ENCODE data around the gene RUNX1.
"Not testable (repeated sequence)": the region's sequence is repeated elsewhere in the genome, so short reads cannot be mapped to it uniquely, and the experiment has no call there.

Gene RUNX1

GRCh38 chr21:35014302-35015041 lies 34.6 kb downstream of the RUNX1 start:
- DNase-seq = no peak

- no peak for DNase-seq
Measured at GRCh38 chr21:35011681-35012080, 37.4 kb downstream of the RUNX1 start.

- no peak for DNase-seq
Measured at GRCh38 chr21:35010447-35010846, 38.7 kb downstream of the RUNX1 start.

- DNase-seq = no peak
Measured at GRCh38 chr21:35007348-35007747, 41.8 kb downstream of the RUNX1 start.

- no peak for DNase-seq
Measured at GRCh38 chr21:35006771-35007170, 42.3 kb downstream of the RUNX1 start.

- no peak for DNase-seq
Measured at GRCh38 chr21:35006248-35006647, 42.9 kb downstream of the RUNX1 start.

GRCh38 chr21:35005560-35006224 lies 43.4 kb downstream of the RUNX1 start:
- DNase-seq = no peak

GRCh38 chr21:35005077-35005476 lies 44.0 kb downstream of the RUNX1 start:
- DNase-seq = no peak

GRCh38 chr21:35004314-35004713 lies 44.8 kb downstream of the RUNX1 start:
- no peak for DNase-seq

- no peak for DNase-seq
Measured at GRCh38 chr21:35002879-35003722, 46.0 kb downstream of the RUNX1 start.

GRCh38 chr21:34999397-34999941 lies 49.6 kb downstream of the RUNX1 start:
- no peak for DNase-seq

- no peak for DNase-seq
Measured at GRCh38 chr21:34998176-34998575, 50.9 kb downstream of the RUNX1 start.

GRCh38 chr21:34997294-34997693 lies 51.8 kb downstream of the RUNX1 start:
- no peak for DNase-seq

GRCh38 chr21:34996304-34997101 lies 52.6 kb downstream of the RUNX1 start:
- no peak for DNase-seq

- DNase-seq = no peak
Measured at GRCh38 chr21:34995979-34996303, 53.2 kb downstream of the RUNX1 start.

GRCh38 chr21:34994766-34995631 lies 54.1 kb downstream of the RUNX1 start:
- DNase-seq = no peak

- DNase-seq = not testable (repeated sequence)
Measured at GRCh38 chr21:34993521-34993921, 55.6 kb downstream of the RUNX1 start.

- DNase-seq = no peak
Measured at GRCh38 chr21:34992736-34993398, 56.2 kb downstream of the RUNX1 start.

GRCh38 chr21:34992180-34992579 lies 56.9 kb downstream of the RUNX1 start:
- DNase-seq = no peak

GRCh38 chr21:34991366-34991957 lies 57.6 kb downstream of the RUNX1 start:
- no peak for DNase-seq

- DNase-seq = no peak
Measured at GRCh38 chr21:34990842-34991241, 58.3 kb downstream of the RUNX1 start.
